Kidney epithelial cell (primary cell): Measurements from ENCODE around the gene FEZ2. TPM values are rescaled to one million over a fixed set of nuclear protein-coding genes. Genes with fewer than 3 reads are reported as not detected.

ENCODE experiments used
- DNase-seq: peaks from one replicate; pipeline ENCODE4 v3.0.0-alpha.2; 2010; ENCODE audit warnings: low read depth
- H3K27me3 ChIP-seq: 2 replicates; pipeline ENCODE4 v1.6.0; 2011; ENCODE audit warnings: low read length; ENCODE audit not compliant: control insufficient read depth, insufficient read depth
- H3K36me3 ChIP-seq: 2 replicates; pipeline ENCODE4 v1.5.1; 2011; ENCODE audit warnings: low read length; ENCODE audit not compliant: control insufficient read depth, insufficient read depth
- H3K4me3 ChIP-seq: 2 replicates; pipeline ENCODE4 v1.5.1; 2011; ENCODE audit warnings: low read depth, mild to moderate bottlenecking, control low read depth, low read length
- total RNA-seq: library from RNA; depleted of rRNA; stranded (reverse); fragments of >200 nt; gene quantifications from 2 replicates; pipeline ENCODE4 v1.2.3, GENCODE V29; 2015
- TF ChIP-seq, protein P1 (sequence below): IDR thresholded peaks from 2 replicates; pipeline ENCODE4 v1.5.1; 2011; ENCODE audit warnings: mild to moderate bottlenecking, moderate library complexity, low read length, control low read depth, inconsistent platforms; ENCODE audit not compliant: insufficient read depth, poor library complexity, severe bottlenecking

FEZ2 gene
- total RNA-seq, 1 donor from 2014 or later, result 40.8 TPM

DNA sequence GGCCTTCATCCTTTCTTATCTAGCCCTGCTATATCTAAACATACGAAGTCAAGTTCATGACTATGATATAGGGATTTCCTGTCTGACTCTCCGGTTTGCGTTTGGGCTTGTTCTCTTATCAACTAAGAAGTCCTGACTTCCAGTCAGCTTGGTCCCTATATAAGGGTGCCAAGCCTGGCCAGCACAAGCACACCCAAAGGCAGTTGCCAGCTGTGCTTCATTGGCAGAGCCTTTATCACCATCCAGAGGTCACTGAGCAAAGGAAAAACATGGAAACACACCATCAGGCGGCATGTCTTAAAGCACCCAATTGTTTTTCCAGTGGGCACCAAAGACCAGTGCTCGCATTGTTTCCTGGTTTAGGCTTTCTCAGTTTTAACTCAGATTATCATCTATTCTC is 72.7 kb downstream of the FEZ2 start:
- no peak overlapping the region for H3K4me3 ChIP-seq
- TF ChIP-seq, protein P1, sequence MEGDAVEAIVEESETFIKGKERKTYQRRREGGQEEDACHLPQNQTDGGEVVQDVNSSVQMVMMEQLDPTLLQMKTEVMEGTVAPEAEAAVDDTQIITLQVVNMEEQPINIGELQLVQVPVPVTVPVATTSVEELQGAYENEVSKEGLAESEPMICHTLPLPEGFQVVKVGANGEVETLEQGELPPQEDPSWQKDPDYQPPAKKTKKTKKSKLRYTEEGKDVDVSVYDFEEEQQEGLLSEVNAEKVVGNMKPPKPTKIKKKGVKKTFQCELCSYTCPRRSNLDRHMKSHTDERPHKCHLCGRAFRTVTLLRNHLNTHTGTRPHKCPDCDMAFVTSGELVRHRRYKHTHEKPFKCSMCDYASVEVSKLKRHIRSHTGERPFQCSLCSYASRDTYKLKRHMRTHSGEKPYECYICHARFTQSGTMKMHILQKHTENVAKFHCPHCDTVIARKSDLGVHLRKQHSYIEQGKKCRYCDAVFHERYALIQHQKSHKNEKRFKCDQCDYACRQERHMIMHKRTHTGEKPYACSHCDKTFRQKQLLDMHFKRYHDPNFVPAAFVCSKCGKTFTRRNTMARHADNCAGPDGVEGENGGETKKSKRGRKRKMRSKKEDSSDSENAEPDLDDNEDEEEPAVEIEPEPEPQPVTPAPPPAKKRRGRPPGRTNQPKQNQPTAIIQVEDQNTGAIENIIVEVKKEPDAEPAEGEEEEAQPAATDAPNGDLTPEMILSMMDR, result no peak
- no peaks in the 10 kb centered on the region for H3K36me3 ChIP-seq
- H3K27me3 ChIP-seq, result no peaks in the 10 kb centered on the region
- DNase-seq, result no peak

DNA sequence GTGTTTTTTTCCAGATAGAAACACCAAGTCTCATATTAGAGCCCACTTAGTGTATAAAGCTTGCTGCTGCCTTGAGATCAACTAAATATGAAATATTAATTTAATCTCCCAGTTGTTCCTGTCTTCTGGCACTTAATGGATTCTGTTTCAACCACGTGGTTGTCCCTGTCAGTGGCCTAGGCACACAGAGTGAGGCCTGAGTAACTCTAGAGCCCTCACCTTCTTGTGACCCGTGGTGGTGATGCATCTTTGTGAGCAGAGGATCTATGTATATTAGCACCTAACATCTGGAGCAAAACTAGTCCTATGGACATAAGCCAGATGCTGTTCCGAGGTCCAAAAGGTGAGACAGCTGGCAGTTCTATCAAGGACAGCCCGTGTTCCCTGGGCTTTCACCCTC is 74.8 kb downstream of the FEZ2 start:
- TF ChIP-seq, protein P1, result no peak
- no peak for DNase-seq
- H3K4me3 ChIP-seq, result no peak overlapping the region
- H3K36me3 ChIP-seq, result no peaks in the 10 kb centered on the region
- no peaks in the 10 kb centered on the region for H3K27me3 ChIP-seq

DNA sequence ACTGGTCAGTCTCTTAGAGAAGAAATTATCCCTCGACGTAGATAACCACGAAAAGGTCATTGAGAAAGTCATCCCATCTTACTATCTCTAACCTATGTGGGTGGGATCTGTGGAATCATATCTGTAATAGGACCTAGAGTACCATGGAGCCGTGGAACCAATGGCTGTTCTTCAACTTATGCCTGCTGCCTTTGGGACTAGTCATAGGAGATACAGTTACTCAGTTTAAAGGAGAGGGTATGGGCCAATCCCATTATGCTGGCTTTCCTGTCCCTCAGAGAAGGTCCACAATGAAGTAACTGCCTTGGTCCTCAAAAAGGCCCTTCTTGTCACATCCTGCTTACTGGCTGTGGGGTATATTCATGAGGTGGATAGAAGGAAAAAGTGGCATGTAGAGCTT is 77.5 kb downstream of the FEZ2 start:
- DNase-seq, result no peak
- TF ChIP-seq, protein P1, result no peak
- Histone ChIP-seq H3K27me3 (no peaks in the 10 kb centered on the region), H3K36me3 (no peaks in the 10 kb centered on the region), H3K4me3 (no peak overlapping the region)

DNA sequence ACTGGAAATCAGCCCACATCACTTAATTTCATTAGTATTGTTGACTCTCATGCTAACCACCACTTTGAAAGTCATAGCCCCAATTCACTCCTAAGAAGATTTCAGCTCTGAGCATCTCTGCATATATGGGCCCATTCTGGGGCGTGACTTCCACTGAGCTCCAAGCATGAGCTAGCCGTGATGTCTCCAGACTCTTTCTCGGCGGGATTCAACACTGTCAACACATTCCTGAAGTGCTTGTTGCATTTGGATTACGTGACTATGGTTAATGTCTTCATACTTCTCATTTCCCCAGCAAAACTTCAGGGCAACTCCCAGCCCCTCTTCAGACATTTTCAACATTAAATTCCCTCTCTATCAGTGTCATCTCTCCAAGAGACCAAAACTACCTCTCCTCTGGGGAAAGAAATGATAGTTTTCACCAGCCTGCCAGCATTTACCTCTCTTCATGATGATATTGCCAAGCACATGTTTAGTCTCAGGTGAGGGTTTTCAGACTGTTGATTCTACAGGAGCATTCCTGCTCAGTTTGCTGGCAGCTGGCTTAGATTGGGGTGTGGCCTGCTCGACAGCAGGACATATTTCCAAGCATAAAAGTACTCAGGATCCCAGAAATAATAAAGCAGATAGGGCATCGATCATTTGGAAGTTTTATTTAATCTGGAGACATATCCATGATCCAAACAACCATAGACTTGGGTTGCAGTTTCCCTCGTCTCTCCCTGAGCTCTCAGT is 81.7 kb downstream of the FEZ2 start:
- no peak for DNase-seq
- TF ChIP-seq, protein P1, result no peak
- H3K4me3 ChIP-seq, result no peak overlapping the region
- H3K27me3 ChIP-seq, result no peaks in the 10 kb centered on the region
- H3K36me3 ChIP-seq, result no peaks in the 10 kb centered on the region

DNA sequence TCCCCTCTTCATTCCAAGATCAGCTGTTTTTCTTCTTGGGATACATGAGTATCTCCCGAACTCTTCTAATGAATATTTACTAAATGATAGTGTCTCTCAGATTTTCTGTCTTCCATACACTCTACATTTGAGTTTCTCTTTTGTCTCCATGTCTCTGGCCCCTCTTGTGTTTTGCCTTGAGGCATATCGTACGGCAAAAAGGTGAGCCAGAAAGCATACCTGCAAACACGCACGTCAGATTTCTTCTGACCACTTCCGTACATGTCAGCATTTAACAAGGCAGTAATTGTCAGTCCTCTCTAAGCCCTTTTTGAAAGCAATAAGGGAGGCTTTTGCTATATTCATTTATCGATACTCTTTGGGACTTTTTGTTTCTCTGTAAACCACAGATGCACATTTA is 82.4 kb downstream of the FEZ2 start:
- no peaks in the 10 kb centered on the region for H3K27me3 ChIP-seq
- TF ChIP-seq, protein P1, result no peak
- no peak for DNase-seq
- no peaks in the 10 kb centered on the region for H3K36me3 ChIP-seq
- H3K4me3 ChIP-seq, result no peak overlapping the region

DNA sequence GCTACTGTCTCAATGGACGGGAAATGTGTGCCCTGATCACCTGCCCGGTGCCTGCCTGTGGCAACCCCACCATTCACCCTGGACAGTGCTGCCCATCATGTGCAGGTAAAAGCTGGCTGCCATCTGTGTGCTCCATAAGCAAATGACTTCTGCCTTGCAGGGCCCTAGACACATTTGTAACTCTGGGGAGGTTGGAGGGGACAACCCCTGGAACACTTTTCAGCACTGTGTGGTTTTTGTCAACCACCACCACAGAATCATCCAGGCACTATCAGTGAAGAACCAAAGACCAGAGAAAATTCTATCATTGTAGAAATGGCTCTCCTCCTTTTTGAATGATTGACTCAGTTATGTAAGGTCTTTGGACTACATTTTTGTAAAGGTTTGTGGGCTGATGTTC is 84.3 kb downstream of the FEZ2 start:
- Histone ChIP-seq H3K27me3 (no peaks in the 10 kb centered on the region), H3K4me3 (no peak overlapping the region), H3K36me3 (no peaks in the 10 kb centered on the region)
- TF ChIP-seq, protein P1, result no peak
- DNase-seq, result no peak
